Measurements from ENCODE around the gene ERC2. TPM values are rescaled to one million over a fixed set of nuclear protein-coding genes. Genes with fewer than 3 reads are reported as not detected.

Gene ERC2
- total and polyA plus RNA-seq, 8 donors = 1.2 to 4.8 (median 2.3) TPM

GRCh38 chr3:55911266-55911665, 557.0 kb downstream of the ERC2 start:
- no peak overlapping the region for H3K27ac ChIP-seq
- 86% methylated on average over 4 of the region's 4 CpGs for WGBS, 2 donors
- FAIRE-seq = no peak
- ATAC-seq = no peak
- intact Hi-C loops (cut with DNase I) = no loop called here
- DNase-seq = no peak
- H3K4me1 ChIP-seq = no peaks in the 10 kb centered on the region
- H3K9me3 ChIP-seq = no peaks in the 10 kb centered on the region
- H3K36me3 ChIP-seq = no peaks in the 10 kb centered on the region
- no peak for TF ChIP-seq CTCF (IDR thresholded peaks at IDR 0.05)
- no peaks in the 10 kb centered on the region for H3K27me3 ChIP-seq
- H3K4me3 ChIP-seq = no peak overlapping the region

DNA sequence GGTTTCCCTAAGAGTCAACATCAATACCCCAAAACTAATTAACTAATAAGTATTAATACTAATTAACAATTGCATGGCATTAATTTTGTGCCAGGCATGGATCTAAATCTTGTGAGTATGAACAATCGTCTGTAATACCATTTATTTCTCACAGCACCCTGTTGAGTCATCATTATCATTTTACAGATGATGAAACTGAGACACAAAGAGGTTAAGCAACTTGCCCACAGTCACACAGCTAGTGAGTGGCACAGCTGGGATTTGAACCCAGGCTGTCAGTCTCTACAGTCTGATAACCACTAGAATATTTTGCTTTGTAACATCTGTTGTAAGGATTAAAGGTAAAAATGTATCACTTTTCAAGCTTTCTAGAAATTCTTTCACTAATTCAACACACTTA, 557.7 kb downstream of the ERC2 start:
- no peak for TF ChIP-seq CTCF (IDR thresholded peaks at IDR 0.05)
- Histone ChIP-seq H3K36me3 (no peaks in the 10 kb centered on the region), H3K9me3 (no peaks in the 10 kb centered on the region), H3K4me1 (no peaks in the 10 kb centered on the region), H3K27ac (no peak overlapping the region), H3K4me3 (no peak overlapping the region), H3K27me3 (no peaks in the 10 kb centered on the region)
- FAIRE-seq (no peak), ATAC-seq (no peak), DNase-seq (no peak)
- 64 to 74% methylated on average over 1 of the region's 1 CpG for WGBS, 2 donors
- intact Hi-C loops (cut with DNase I) = no loop called here

DNA sequence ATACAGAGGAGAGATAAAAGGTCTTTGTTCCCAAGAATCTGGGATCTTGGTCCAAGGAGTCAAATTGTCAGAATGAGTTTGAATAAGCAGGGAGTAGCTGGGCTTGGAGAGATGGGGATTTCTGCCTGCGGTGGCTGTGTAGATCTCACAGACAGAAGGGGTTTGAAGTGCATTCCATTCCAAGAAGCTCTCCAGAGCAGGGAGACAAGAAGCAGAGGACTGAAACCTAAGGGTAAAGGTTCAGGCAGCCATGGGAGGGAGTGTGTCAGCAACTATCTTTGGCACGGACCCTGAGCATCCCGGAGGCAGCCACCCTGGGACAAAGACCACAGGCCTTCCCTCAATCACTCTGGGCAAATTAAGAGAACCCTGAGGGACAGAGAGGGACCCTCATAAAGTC, 558.9 kb downstream of the ERC2 start:
- no peak for DNase-seq
- H3K36me3 ChIP-seq = no peaks in the 10 kb centered on the region
- intact Hi-C loops (cut with DNase I) = no loop called here
- 89 to 90% methylated on average over 3 of the region's 3 CpGs for WGBS, 2 donors
- no peaks in the 10 kb centered on the region for H3K9me3 ChIP-seq
- H3K27ac ChIP-seq = no peak overlapping the region
- H3K4me1 ChIP-seq = no peaks in the 10 kb centered on the region
- no peak for TF ChIP-seq CTCF (IDR thresholded peaks at IDR 0.05)
- H3K27me3 ChIP-seq = no peaks in the 10 kb centered on the region
- H3K4me3 ChIP-seq = no peak overlapping the region
- no peak for FAIRE-seq
- ATAC-seq = no peak

- WGBS, 2 donors = 28 to 31% methylated on average over 3 of the region's 3 CpGs
- no peak for TF ChIP-seq CTCF (IDR thresholded peaks at IDR 0.05)
- no peaks in the 10 kb centered on the region for H3K4me1 ChIP-seq
- no peaks in the 10 kb centered on the region for H3K9me3 ChIP-seq
- no peaks in the 10 kb centered on the region for H3K27me3 ChIP-seq
- H3K4me3 ChIP-seq = no peak overlapping the region
- H3K36me3 ChIP-seq = no peaks in the 10 kb centered on the region
- intact Hi-C loops (cut with DNase I) = no loop called here
- FAIRE-seq = no peak
- no peak overlapping the region for H3K27ac ChIP-seq
- no peak for ATAC-seq
- no peak for DNase-seq
Observed at GRCh38 chr3:55907616-55908015, 560.7 kb downstream of the ERC2 start.

GRCh38 chr3:55906896-55907295, 561.4 kb downstream of the ERC2 start:
- Histone ChIP-seq H3K36me3 (no peaks in the 10 kb centered on the region), H3K4me1 (no peaks in the 10 kb centered on the region), H3K27ac (no peak overlapping the region), H3K9me3 (no peaks in the 10 kb centered on the region), H3K27me3 (no peaks in the 10 kb centered on the region), H3K4me3 (no peak overlapping the region)
- FAIRE-seq = no peak
- 88 to 90% methylated on average over 3 of the region's 3 CpGs for WGBS, 2 donors
- no peak for ATAC-seq
- no peak for DNase-seq
- intact Hi-C loops (cut with DNase I) = no loop called here
- TF ChIP-seq CTCF (IDR thresholded peaks at IDR 0.05) = no peak
